H1 (cell line): ENCODE results near the gene RAB8B. TPM values are rescaled to one million over a fixed set of nuclear protein-coding genes. Genes with fewer than 3 reads are reported as not detected.

Source experiments
- SUZ12 ChIP-seq: fragments of 200-600 bp; sonication (generic); IDR thresholded peaks from 2 replicates; pipeline ENCODE4 v1.6.1; 2012; ENCODE audit warnings: mild to moderate bottlenecking, inconsistent platforms, low read length, moderate library complexity, mixed read lengths
- ZNF274 ChIP-seq: IDR thresholded peaks from 2 replicates; pipeline ENCODE4 v1.7.0; 2012; ENCODE audit warnings: low read length, borderline replicate concordance; ENCODE audit errors: extremely low read depth
- polyA plus RNA-seq, 7 experiments: library from polyadenylated mRNA; depleted of rRNA in 3 of 7; stranded (reverse) in 5 of 7; unstranded in 2 of 7; fragments of >200 nt in 5 of 7; fragments of 200-250 nt in 2 of 7; gene quantifications; 1 replicate in 5 of 7; 2 replicates in 1 of 7; 4 replicates in 1 of 7; pipeline versions ENCODE4 v1.2.1 to v1.2.3, GENCODE V29; 2011 to 2013; ENCODE audit warnings: missing spikeins in 2 of 7, mixed read lengths in 2 of 7
- total RNA-seq: library from RNA; stranded (reverse); fragmentation: NEBNext Ultra II Directional; extraction: Animal tissue kit (Norgen Biotek cat#: 25700); gene quantifications from 2 replicates; pipeline ENCODE4 v1.2.1, GENCODE V29; 2021

The RAB8B gene
- total and polyA plus RNA-seq, 2 of the 8 experiments (the other 6 are each of a cell fraction or from before 2014, with no cell fraction given): 9.5 to 47.8 TPM

GRCh38 chr15:63202861-63203260 is 13.5 kb downstream of the RAB8B start (continued):
- TF ChIP-seq ZNF274 (no peak), SUZ12 (no peak)
